GM18526 (cell line): ENCODE results near the gene NIBAN1.

Source experiments
- POLR2A ChIP-seq: IDR thresholded peaks from 3 replicates; pipeline ENCODE4 v1.6.1; 2011; ENCODE audit not compliant: insufficient read length; ENCODE audit errors: extremely low read depth

NIBAN1 gene

DNA sequence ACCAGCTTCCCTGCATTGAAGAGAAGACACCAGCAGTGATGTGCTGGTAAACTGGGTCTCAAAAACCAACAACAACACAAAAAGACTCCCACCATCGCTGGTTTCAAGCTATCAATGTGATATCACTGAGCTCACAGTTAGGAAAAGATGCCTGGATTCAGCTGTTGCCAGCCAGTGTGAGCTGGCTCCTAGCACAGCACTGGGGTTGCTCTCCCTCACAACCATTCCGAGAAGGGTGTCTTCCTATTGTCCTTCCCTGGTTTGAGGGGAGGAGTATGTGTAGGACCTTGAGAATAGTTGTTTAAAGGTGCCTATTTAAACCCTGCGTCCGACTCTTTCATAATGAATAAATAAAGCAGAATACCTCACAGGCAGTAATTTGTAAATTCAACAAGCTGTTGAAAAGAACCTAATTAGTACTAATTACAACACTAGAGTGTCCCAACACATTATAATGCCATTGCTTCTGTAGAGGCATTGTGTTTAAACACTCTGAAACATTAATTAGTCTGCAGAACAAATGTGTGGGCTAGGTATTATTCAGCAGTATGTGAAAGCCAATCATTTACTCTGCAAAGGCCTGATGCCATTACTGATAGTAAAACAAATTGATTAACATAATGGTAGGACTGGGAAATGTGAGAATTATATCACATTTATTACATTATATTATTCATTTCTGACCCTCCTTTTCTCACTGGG lies 17.2 kb downstream of the NIBAN1 start:
- no peak for TF ChIP-seq POLR2A

DNA sequence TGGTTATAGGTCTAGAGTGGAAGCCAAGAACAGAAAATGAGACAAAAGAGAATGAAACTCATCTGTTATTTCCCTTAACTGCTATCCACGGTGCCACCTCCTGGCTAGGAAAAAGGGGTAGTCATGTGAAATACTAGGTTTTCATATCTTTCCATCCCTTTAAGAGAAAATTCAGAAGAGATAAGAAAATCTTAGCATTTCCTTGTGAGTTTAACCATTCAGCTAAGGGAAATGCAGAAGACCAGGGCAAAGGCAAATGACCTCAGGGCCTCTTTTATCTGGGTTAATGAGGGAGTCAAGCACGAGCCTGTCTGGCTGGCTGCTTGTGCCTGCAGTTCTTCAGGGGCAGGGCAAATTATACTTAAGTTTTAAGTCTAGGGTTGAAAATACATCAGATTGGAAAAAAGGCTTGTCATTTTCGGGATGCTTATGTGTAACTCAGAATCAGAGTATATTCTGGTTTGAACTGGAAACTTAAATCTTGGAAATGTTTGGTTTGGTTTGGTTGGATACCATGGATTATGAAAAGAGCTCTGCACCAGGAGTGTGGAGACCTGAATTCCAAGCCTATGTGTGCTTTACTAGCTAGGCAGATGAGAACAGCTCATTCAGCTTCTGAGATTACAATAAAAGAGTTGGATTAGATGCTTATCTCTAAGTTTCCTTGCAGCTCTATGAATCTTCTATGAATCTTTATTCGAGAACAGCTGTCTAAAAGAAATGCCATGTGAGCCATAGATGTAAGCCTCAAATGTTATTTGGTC lies 19.9 kb downstream of the NIBAN1 start:
- no peak for TF ChIP-seq POLR2A

DNA sequence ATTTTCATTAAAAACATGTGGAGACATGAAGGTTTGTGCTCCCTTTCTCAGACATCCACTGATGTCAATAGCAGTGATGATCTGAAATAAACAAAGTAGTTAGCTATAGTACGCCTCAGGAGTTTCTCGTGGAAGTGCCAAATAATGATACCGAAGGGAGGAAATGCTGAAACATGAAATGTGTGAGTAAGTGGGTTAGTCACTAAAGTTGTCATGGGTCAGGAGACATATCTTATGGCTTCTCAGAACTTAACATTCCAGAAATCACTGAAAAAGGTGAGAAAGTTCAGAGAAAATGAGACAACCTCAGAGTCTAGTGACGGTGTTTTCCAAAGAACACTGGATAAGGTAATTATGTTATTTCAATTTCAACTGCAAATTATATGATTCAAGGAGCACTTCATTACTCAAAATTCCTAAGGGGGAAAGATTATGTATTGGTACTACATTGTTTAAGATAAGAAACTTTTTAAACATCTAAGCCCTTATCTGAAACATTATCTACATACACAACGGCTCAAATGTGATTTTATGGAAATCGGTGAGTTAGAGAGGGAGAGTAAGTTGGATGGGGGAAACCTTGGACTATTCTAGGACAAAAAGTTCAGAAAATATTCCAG lies 20.6 kb downstream of the NIBAN1 start:
- no peak for TF ChIP-seq POLR2A

DNA sequence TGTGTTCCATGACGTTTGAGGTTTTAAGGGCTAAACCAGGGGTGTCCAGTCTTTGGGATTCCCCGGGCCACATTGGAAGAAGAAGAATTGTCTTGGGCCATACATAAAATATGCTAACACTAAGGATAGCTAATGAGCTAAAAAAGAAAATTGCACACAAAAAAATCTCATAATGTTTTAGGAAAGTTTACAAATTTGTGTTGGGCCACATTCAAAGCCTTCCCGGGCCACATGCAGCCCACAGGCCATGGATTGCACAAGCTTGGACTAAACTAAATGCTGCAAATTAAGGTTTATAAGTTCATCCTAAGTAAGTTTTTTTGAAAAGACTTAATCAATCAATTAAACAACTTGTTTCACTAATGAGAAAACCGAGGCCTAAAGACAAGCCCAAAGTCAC lies 21.9 kb downstream of the NIBAN1 start:
- no peak for TF ChIP-seq POLR2A

DNA sequence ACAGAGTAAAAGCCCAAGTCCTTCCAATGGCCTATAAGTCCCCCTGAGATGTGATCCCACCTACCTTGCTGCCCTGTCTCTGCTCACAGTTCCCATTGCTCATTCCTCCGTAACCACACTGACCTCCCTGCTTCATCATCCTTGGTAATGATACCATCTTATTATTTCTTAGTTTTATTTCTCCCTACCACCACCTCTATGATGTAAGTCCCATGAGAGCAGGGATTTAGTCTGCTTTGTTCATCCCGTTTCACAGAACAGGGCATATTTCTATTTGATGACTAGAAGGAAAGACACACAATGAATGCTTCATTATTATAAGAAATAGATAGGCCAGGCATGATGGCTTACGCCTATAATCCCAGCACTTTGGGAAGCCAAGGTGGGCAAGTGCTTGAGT lies 22.5 kb downstream of the NIBAN1 start:
- TF ChIP-seq POLR2A = no peak

DNA sequence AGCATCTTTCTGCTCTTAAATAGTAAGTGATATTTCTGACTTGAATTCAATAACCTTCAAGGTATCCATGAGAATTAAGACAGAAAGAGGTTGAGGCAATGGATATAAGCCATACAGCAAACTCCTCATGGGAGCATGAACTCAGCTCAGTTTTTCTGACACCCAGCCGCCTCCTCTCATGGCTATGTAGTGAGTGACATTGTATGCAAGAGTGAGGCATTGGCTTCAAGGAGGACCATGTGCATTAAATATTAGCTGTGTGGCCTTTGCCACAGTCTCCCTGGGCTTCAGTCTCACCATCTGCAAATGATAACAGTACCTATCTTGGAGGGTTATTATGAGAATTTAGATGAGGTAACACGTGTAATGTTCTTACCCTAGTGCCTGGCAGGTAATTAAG lies 23.4 kb downstream of the NIBAN1 start:
- no peak for TF ChIP-seq POLR2A

DNA sequence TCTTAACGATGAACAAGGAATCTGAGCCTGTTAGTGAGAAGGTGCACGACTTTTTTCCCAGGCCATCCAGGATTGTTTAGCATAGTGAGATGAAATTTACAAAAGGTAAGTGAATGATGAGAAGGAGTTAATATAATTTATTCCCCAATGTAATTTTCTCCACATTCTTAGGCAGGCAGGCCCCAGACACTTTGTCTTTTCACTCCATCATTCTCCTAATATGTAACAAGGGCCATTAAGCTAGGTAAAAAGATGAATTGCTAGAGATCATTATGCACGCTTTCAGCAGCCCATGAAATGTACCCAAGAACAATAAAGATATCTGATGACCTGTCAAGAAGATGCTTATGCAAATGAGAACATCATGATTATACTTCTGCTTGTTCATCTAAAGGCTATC lies 24.1 kb downstream of the NIBAN1 start:
- no peak for TF ChIP-seq POLR2A

DNA sequence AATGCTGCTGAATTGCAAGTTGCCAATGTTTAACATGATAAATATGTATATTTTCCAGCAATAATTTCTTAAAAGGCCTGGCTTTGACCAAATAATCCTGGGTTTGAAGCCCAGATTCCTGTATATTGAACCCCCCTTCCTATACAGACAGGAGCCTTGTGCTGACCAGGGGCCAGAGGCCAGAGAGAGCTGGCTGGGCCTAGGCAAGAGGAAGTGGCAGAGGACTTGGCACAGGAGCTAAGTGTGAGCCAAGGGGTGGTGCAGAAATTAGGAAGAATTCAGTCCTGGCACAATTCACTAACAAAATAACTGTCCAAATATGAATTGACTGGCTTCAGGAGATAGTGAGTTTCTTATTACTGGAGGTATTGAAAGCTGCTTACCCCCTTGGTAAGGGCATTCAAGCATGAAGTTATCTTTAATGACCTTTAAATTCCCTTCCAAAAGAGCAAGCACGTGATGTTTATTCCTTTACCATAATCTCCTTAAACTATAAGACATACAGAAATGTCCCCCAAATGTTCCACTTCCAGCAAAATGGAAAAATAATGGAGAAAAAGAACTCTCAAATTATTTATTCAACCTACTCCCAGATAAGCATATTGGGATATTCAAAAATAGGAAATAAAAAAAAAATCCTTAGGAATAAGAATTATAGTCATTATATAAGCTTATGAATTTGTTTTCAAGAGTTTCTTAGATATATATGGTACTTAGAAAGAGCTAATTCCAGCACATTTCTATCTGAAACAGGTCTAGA lies 26.6 kb downstream of the NIBAN1 start:
- TF ChIP-seq POLR2A = no peak

DNA sequence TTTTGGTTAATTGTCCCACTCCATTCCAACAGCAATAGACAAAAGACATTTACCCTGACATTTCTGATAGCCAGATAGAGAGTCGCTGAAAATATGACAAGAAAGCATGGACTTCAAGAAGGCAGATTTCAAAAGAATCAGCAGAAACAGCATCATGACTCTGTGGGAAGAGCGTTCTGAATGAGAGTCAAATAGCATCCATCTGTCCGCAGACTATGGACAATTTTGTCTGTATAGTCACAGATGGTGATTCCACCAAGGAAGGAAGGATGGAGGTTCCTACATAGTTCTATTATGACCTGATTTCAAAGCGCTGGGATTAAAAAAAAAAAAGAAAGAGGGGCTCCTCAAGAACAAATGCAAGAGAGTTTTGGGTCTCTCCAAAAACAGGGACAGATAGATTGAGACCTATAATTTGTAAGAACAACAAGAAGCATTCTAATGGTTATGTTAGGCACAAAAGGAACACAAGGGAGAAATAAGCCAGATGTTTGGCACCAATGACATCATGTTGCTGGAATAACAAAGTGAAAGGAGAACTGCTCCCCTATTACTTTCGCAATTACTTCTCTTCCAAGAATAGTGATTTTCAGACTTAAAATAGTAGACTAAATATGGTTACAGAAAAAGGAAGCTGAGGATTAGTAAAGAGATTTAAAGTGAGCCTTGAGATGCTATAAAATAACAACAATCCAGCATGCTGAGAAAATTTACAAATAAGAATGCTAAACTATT lies 28.5 kb downstream of the NIBAN1 start:
- TF ChIP-seq POLR2A = no peak

DNA sequence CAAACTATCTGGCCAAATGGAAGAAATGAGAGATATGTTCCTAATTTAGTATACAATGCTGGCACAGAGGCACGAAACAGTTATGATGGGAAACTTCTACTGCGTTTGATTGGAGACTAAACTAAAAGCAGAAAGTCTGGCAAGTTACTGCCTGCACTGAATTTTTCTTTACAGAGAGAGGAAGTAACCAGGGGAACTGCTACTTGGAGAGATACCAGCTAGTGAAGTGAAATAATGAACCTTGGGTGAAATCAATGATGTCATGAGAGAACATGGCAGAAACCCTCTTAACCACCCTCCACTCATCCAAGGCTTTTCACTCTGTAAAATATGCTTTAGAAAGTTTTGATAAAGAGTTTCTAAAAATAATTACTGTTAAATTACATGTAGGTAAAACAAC lies 29.3 kb downstream of the NIBAN1 start:
- no peak for TF ChIP-seq POLR2A

DNA sequence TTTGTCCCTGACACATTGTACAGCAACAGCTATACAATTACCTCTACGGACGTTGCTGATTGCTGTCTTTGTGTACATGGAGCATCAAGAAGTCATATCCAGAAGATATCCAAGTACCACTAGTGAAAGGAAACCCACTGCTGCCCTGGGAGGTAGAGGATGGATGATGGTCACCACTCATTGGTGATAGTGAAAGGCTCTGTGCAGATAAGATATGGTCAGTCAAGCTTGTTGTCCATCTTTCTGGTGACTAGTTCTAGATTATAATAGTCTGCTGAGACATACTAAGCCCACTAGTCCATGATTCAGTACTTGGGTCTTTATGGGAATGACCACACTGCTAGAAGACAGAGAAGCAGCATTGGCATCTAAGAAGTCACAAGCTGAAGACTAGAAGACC lies 30.3 kb downstream of the NIBAN1 start:
- no peak for TF ChIP-seq POLR2A

DNA sequence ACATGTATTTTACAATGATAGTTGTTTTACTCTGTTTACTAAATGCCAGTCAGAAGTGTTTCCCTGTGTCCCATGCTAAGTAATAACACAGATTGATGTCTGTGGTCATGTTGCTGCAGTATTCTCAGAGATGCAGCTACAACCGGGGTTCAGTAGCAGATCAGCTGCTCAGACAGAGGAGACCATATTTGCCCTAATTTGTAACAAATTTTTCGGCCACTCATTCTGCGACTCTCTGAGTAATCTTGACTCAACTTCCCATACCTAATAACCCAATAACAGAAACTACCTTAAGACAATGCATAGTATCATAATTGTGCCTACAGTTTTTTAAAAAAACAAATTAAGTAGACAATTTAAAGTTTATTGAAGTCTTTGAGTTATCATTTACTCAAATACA lies 32.6 kb downstream of the NIBAN1 start:
- TF ChIP-seq POLR2A = no peak

DNA sequence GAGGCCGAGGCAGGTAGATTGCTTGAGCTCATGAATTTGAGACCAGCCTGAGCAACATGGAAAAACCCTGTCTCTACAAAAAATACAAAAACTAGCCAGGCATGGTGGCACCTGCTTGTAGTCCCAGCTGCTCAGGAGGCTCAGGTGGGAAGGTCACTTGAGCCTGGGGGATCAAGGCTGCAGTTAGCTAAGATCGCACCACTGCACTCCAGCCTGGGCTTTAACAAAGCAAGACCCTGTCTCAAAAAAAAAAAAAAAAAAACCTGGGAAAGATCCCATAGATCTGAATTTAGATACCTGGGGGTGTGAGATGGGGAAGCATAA lies 32.9 kb downstream of the NIBAN1 start:
- no peak for TF ChIP-seq POLR2A

DNA sequence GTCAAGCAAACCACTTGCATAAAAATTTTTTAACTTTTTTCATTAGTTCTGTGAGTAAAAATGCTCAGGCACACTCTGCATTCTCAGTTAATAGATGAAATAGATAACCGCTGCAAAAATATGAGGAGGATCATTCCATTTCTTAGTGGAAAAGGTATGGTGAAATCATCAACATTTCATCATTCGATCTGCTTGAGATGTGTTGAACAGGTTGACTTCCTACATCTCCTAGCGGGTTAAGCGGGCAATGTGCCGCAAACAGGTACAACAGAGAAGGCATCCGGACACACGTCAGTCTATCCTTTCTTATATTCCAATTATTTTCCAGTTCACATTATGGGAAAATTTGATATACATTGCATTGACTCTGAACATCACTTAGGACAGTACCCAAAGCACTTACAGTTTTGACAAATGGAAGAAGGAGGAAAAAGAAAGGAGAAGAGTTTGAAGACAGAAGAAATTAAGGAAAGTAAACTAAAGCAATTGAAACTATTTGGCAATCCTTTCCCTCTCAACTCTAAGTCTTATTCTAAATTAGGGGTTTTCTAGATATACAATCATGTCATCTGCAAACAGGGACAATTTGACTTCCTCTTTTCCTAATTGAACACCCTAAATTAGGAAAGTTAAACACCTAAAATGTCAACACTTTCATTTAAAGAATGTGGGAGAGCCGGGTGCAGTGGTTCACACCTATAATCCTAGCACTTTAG lies 33.5 kb downstream of the NIBAN1 start:
- no peak for TF ChIP-seq POLR2A
